GM15510 (cell line): ENCODE data around the gene ADM5.

Experiments used
- POLR2A ChIP-seq: IDR thresholded peaks from 3 replicates; pipeline ENCODE4 v1.6.1; 2011; ENCODE audit warnings: borderline replicate concordance; ENCODE audit not compliant: insufficient read length; ENCODE audit errors: extremely low read depth

Gene ADM5

GRCh38 chr19:49700563-49700962 is 11.2 kb downstream of the ADM5 start:
- no peak for TF ChIP-seq POLR2A

- no peak for TF ChIP-seq POLR2A
Measured at GRCh38 chr19:49701271-49701786, 11.9 kb downstream of the ADM5 start.

- TF ChIP-seq POLR2A: no peak
Measured at GRCh38 chr19:49704888-49705642, 15.7 kb downstream of the ADM5 start.

GRCh38 chr19:49705919-49706318 is 16.5 kb downstream of the ADM5 start:
- no peak for TF ChIP-seq POLR2A

GRCh38 chr19:49710372-49710951 is 21.1 kb downstream of the ADM5 start:
- no peak for TF ChIP-seq POLR2A

GRCh38 chr19:49712397-49712859 is 23.0 kb downstream of the ADM5 start:
- TF ChIP-seq POLR2A: no peak

- no peak for TF ChIP-seq POLR2A
Measured at GRCh38 chr19:49713236-49713845, 23.9 kb downstream of the ADM5 start.

GRCh38 chr19:49716154-49716553 is 26.8 kb downstream of the ADM5 start:
- TF ChIP-seq POLR2A: no peak

GRCh38 chr19:49718511-49718910 is 29.1 kb downstream of the ADM5 start:
- TF ChIP-seq POLR2A: no peak

GRCh38 chr19:49718991-49719390 is 29.6 kb downstream of the ADM5 start:
- TF ChIP-seq POLR2A: no peak

- no peak for TF ChIP-seq POLR2A
Measured at GRCh38 chr19:49727217-49728030, 38.0 kb downstream of the ADM5 start.

- no peak for TF ChIP-seq POLR2A
Measured at GRCh38 chr19:49730166-49730565, 40.8 kb downstream of the ADM5 start.

GRCh38 chr19:49738268-49738667 is 48.9 kb downstream of the ADM5 start:
- no peak for TF ChIP-seq POLR2A

GRCh38 chr19:49739098-49739497 is 49.7 kb downstream of the ADM5 start:
- no peak for TF ChIP-seq POLR2A

GRCh38 chr19:49739933-49740332 is 50.5 kb downstream of the ADM5 start:
- TF ChIP-seq POLR2A: no peak
